GM06990 (cell line): ENCODE data around the gene FAM234B.

Experiments
- DNase-seq: peaks from one replicate; pipeline ENCODE4 v3.0.0-alpha.2; 2011; ENCODE audit not compliant: insufficient read length; ENCODE audit errors: extremely low read depth
- H3K27me3 ChIP-seq: replicated peaks from 2 replicates; pipeline ENCODE4 v1.6.0; 2011; ENCODE audit warnings: low read length; ENCODE audit not compliant: control insufficient read depth, insufficient read depth
- H3K36me3 ChIP-seq: 2 replicates; pipeline ENCODE4 v1.5.1; 2011; ENCODE audit warnings: low read length; ENCODE audit not compliant: control insufficient read depth, insufficient read depth
- H3K4me3 ChIP-seq: replicated peaks from 2 replicates; pipeline ENCODE4 v1.5.1; 2011; ENCODE audit warnings: low read depth, mild to moderate bottlenecking, control low read depth, low read length
- CTCF ChIP-seq: IDR thresholded peaks from 2 replicates; pipeline ENCODE4 v1.5.1; 2011; ENCODE audit warnings: low read length, control low read depth, mild to moderate bottlenecking, inconsistent platforms; ENCODE audit not compliant: insufficient read depth, poor library complexity, severe bottlenecking

FAM234B gene

DNA sequence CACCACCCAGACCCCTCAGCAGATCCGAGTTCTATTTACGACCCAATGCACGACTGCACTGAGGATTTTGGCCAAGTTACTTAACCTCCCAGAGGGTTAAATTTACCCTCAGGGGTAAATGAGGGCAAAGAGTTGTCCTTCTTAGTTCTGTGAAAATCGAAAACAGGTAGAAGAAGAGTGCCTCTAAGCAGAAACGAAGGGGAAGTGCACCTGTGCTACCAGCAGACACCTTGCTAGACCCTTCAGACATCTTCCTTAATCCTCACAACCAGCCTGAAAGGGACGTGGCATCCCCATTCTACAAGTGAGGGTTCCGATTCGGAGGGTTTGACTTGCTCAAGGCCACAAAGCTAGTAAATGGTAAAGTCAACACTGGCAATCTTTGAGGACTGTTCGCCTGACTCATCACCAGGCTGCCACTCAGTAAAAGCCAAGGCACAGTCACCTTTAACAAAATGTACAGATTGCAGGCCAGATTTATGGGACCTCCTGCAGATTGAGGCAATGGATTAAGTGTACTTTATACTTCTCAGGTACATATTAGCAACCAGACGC, 57.7 kb downstream of the FAM234B start:
- no peaks in the 10 kb centered on the region; the same call in 1 of the 2 replicates for H3K27me3 ChIP-seq
- no peaks in the 10 kb centered on the region for H3K36me3 ChIP-seq
- DNase-seq = no peak
- no peak for TF ChIP-seq CTCF
- H3K4me3 ChIP-seq = peak overlapping the region; percentile 60

- DNase-seq = no peak
- no peaks in the 10 kb centered on the region for H3K36me3 ChIP-seq
- no peak overlapping the region for H3K4me3 ChIP-seq
- no peak for TF ChIP-seq CTCF
- H3K27me3 ChIP-seq = no peaks in the 10 kb centered on the region; the same call in 1 of the 2 replicates
These were observed 58.4 kb downstream of the FAM234B start for GRCh38 chr12:13102461-13103195.

DNA sequence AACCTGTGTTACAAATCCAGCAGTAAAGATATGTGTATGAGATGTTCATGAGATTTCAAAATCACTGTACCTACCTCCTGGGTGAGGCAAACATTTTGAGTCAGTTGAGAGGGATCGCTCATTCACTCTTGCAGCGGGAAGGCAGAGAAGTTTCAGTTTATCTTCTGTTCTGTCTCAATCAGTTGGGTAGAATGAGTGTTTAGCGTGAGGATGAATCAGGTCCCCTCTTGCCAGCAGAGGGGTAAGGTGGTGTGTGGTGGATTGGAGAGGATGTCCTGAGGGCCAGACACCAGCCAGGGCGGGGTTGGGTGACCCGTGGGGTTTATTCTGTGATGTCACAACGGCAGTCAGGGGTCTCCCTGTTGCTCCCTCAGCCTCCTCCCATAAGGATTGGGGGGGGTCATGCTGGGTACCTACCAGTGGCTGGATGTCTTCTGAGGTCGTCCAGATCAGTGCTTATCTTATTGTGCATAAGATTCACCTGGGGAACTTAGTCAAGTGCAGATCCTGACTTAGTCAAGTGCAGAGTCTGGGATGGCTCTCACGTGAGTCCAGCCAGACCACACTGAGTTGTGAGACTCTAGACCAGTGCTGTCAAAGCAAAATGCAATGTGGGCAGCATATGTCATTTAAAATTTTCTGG, 59.3 kb downstream of the FAM234B start, which contains the start of gene GSG1:
GSG1 (minus strand) TSS at position 277 of the 643 bp plus-strand sequence; CDS start at position 122, 155 bp downstream.
- no peak within 1 kb of the TSS for H3K4me3 ChIP-seq
- TF ChIP-seq CTCF = no peak
- H3K27me3 ChIP-seq = no peaks in the 10 kb centered on the region; the same call in 1 of the 2 replicates
- no peaks in the 10 kb centered on the region for H3K36me3 ChIP-seq
- no peak for DNase-seq

GRCh38 chr12:13104409-13104808, 60.2 kb downstream of the FAM234B start:
- no peaks in the 10 kb centered on the region for H3K36me3 ChIP-seq
- H3K27me3 ChIP-seq = no peaks in the 10 kb centered on the region; the same call in 1 of the 2 replicates
- DNase-seq = no peak
- TF ChIP-seq CTCF = no peak
- no peak overlapping the region for H3K4me3 ChIP-seq

- Histone ChIP-seq H3K4me3 (no peak overlapping the region), H3K27me3 (no peaks in the 10 kb centered on the region; the same call in 1 of the 2 replicates), H3K36me3 (no peaks in the 10 kb centered on the region)
- no peak for DNase-seq
- no peak for TF ChIP-seq CTCF
These were observed 61.6 kb downstream of the FAM234B start for GRCh38 chr12:13105781-13106180.
